GM13976 (cell line): ENCODE measurements around the gene HDAC1.
"Not testable (repeated sequence)": the region's sequence is repeated elsewhere in the genome, so short reads cannot be mapped to it uniquely, and the experiment has no call there.

Experiments
- DNase-seq: peaks from one replicate; pipeline ENCODE4 v3.0.0; 2012; ENCODE audit warnings: low spot score
- CTCF ChIP-seq: IDR thresholded peaks from 2 replicates; pipeline ENCODE4 v1.5.1; 2012; ENCODE audit warnings: borderline replicate concordance, mild to moderate bottlenecking; ENCODE audit not compliant: insufficient read depth; ENCODE audit errors: extremely low read depth, missing control alignments, control extremely low read depth
- in situ Hi-C: fragments of 300-500 bp; cut with MboI; formaldehyde crosslinking; loops from one replicate; pipeline ENCODE4 v1.12.0; 2022; ENCODE audit warnings: low sequenced_read_pairs, mixed read lengths, inconsistent platforms; ENCODE audit not compliant: unreplicated experiment

HDAC1 gene

DNA sequence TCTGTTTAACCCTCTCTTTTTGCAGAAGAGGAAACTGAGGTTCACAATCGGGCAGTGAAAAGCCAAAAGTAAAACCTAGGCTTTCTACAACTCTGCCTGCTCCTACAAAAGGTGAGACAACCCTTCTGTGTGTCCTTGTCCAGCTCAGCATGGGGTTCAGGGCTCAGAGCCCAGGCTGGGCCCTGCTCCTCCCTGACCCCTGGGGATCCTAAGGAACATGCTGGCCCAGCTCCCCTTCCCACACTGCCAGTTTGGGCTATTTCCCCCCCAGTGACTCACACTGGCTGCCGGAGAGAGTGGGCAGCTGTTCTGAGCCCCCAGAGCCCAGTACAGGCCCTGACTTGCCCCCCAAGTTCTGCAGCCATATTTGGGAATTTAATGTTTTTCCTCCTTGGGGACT lies 61.5 kb downstream of the HDAC1 start:
- in situ Hi-C loops = no loop called here
- DNase-seq = no peak
- TF ChIP-seq CTCF = no peak

GRCh38 chr1:32353886-32354570 lies 62.1 kb downstream of the HDAC1 start:
- no peak for TF ChIP-seq CTCF
- no peak for DNase-seq
- in situ Hi-C loops = no loop called here

- in situ Hi-C loops, DNase-seq: not testable (repeated sequence)
These were observed 63.9 kb downstream of the HDAC1 start for GRCh38 chr1:32355778-32356177.

GRCh38 chr1:32356478-32356877 lies 64.6 kb downstream of the HDAC1 start:
- no peak for DNase-seq
- TF ChIP-seq CTCF = no peak
- in situ Hi-C loops = no loop called here

DNA sequence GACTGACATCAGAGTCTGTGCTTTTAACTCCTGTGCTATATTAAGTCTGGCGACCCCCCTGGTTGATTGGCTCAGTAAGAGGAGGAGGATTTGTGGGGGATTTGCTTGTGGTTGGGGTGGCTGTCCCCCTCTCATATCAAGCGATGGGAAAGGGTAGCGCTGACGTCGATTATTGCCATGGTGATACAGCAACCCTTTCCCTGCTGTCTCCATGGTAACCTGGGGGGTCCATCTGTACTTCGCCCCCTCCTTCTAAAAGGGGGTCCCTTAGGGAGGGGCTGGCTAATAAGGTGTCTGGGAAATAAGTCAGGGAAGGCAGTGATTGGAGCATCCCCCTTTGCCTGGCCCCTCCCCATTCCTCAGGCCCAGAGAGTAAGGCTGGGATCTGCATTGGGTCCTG lies 65.7 kb downstream of the HDAC1 start:
- no peak for DNase-seq
- TF ChIP-seq CTCF = no peak
- in situ Hi-C loops = no loop called here

GRCh38 chr1:32358435-32358834 lies 66.6 kb downstream of the HDAC1 start:
- in situ Hi-C loops = no loop called here
- DNase-seq = no peak
- TF ChIP-seq CTCF = no peak

DNA sequence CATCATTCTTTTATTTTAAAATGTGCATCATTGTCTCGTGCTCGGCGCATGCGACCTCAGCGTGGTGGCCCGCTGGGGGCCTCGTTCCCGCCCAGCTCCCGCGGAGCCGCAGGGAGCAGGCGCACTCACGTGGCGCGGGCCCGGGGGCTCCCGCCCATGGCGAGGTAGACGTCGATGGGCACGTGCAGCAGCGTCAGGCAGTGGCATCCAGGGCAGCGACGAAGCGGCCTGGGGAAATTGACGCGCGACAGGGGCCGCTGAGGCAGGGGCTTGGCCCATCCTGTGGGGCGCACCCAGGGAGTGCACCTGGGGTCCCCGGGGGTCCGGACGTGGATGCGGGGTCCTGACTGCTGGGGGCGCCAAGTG lies 69.4 kb downstream of the HDAC1 start:
- no peak for TF ChIP-seq CTCF
- in situ Hi-C loops = no loop called here
- no peak for DNase-seq
